Measurements from ENCODE around the gene APC. TPM values are rescaled to one million over a fixed set of nuclear protein-coding genes. Genes with fewer than 3 reads are reported as not detected.

APC gene
- total and polyA plus RNA-seq, 2 donors from 2014 or later: 2.7 to 44.9 TPM

DNA sequence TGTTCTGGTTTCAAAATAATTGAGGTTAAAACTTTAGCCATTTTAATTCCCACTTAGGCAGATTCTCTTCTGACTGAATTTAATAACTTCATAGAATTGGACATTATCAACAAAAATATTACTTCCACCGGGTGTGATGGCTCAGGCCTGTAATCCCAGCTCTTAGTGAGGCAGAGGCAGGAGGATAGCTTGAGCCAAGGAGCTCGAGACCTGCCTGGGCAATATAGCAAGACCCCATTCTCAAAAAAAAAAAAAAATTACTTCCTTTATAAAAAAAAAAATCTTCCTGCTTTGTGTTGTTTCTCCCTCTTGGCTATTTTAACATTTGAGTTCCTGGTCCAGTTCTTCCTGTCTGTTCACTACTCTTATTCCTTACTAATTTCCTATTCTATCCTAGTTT, 18.0 kb downstream of the APC start:
- no peak overlapping the region for H3K4me3 ChIP-seq (ENCODE audit: low read length in 3 of 3)
- TF ChIP-seq, protein P1, sequence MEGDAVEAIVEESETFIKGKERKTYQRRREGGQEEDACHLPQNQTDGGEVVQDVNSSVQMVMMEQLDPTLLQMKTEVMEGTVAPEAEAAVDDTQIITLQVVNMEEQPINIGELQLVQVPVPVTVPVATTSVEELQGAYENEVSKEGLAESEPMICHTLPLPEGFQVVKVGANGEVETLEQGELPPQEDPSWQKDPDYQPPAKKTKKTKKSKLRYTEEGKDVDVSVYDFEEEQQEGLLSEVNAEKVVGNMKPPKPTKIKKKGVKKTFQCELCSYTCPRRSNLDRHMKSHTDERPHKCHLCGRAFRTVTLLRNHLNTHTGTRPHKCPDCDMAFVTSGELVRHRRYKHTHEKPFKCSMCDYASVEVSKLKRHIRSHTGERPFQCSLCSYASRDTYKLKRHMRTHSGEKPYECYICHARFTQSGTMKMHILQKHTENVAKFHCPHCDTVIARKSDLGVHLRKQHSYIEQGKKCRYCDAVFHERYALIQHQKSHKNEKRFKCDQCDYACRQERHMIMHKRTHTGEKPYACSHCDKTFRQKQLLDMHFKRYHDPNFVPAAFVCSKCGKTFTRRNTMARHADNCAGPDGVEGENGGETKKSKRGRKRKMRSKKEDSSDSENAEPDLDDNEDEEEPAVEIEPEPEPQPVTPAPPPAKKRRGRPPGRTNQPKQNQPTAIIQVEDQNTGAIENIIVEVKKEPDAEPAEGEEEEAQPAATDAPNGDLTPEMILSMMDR (IDR thresholded peaks at IDR 0.05; ENCODE audit: borderline replicate concordance, extremely low read depth, insufficient read depth): no peak
- peaks cover 0 to 5% (median 0%) of the 10 kb centered on the region in 3 donors for H3K36me3 ChIP-seq (ENCODE audit: control insufficient read depth in 2 of 3, insufficient read depth in 3 of 3, low read length in 3 of 3)
- H3K9ac ChIP-seq (ENCODE audit: low read length in 3 of 3): no peak overlapping the region
- H3K27ac ChIP-seq (ENCODE audit: low read depth in 2 of 2, low read length in 2 of 2): no peak overlapping the region
- DNase-seq (no peak), FAIRE-seq (no peak)
- H3K27me3 ChIP-seq (ENCODE audit: control insufficient read depth, insufficient read depth, low read length): no peaks in the 10 kb centered on the region
- no peaks in the 10 kb centered on the region for H3K4me1 ChIP-seq (ENCODE audit: control insufficient read depth in 2 of 3, insufficient read depth in 2 of 3, low read depth in 1 of 3, low read length in 3 of 3)
- H3K9me3 ChIP-seq (ENCODE audit: control insufficient read depth in 2 of 3, insufficient read depth in 1 of 3, low read length in 3 of 3): no peaks in the 10 kb centered on the region
- intact Hi-C loops (cut with DNase I): loop anchor here (5.0 kb wide), 1 partner anchor 203 kb away; no protein-coding TSS in a partner anchor

GRCh38 chr5:112757468-112758208, 20.0 kb downstream of the APC start:
- H3K27ac ChIP-seq (ENCODE audit: low read depth in 2 of 2, low read length in 2 of 2): no peak overlapping the region
- H3K9ac ChIP-seq (ENCODE audit: low read length in 3 of 3): peak overlapping the region in 1 of 3 donors; percentile 63
- FAIRE-seq (peak; percentile 99), DNase-seq (peak in 2 of 5 donors; percentile 83 to 84)
- H3K27me3 ChIP-seq (ENCODE audit: control insufficient read depth, insufficient read depth, low read length): no peaks in the 10 kb centered on the region
- H3K4me3 ChIP-seq (ENCODE audit: low read length in 3 of 3): peak overlapping the region in 1 of 3 donors; percentile 46
- H3K9me3 ChIP-seq (ENCODE audit: control insufficient read depth in 2 of 3, insufficient read depth in 1 of 3, low read length in 3 of 3): no peaks in the 10 kb centered on the region
- TF ChIP-seq, protein P1 (IDR thresholded peaks at IDR 0.05; ENCODE audit: borderline replicate concordance, extremely low read depth, insufficient read depth): peak; percentile 71
- peaks cover 0 to 5% (median 0%) of the 10 kb centered on the region in 3 donors for H3K36me3 ChIP-seq (ENCODE audit: control insufficient read depth in 2 of 3, insufficient read depth in 3 of 3, low read length in 3 of 3)
- H3K4me1 ChIP-seq (ENCODE audit: control insufficient read depth in 2 of 3, insufficient read depth in 2 of 3, low read depth in 1 of 3, low read length in 3 of 3): no peaks in the 10 kb centered on the region
- intact Hi-C loops (cut with DNase I): loop anchor here (5.0 kb wide), 1 partner anchor 205 kb away; no protein-coding TSS in a partner anchor

DNA sequence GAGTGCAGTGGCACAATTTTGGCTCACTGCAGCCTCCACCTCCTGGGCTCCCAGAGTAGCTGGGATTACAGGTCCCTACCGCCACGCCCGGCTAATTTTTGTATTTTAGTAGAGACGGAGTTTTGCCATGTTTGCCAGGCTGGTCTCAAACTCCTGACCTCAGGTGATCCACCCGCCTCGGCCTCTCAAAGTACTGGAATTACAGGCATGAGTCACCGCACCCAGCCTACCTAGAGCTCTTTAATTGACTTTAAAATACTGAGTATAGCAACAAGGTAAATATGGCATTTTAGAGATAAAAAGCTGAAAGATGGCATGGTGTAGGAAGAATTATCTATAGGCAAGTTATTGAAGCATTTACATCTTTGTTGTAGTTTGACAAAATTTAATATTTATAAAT, 21.0 kb downstream of the APC start:
- H3K4me1 ChIP-seq (ENCODE audit: control insufficient read depth in 2 of 3, insufficient read depth in 2 of 3, low read depth in 1 of 3, low read length in 3 of 3): no peaks in the 10 kb centered on the region
- TF ChIP-seq, protein P1 (IDR thresholded peaks at IDR 0.05; ENCODE audit: borderline replicate concordance, extremely low read depth, insufficient read depth): no peak
- H3K4me3 ChIP-seq (ENCODE audit: low read length in 3 of 3): no peak overlapping the region
- intact Hi-C loops (cut with DNase I): loop anchor here (5.0 kb wide), 1 partner anchor 206 kb away; no protein-coding TSS in a partner anchor
- no peaks in the 10 kb centered on the region for H3K9me3 ChIP-seq (ENCODE audit: control insufficient read depth in 2 of 3, insufficient read depth in 1 of 3, low read length in 3 of 3)
- FAIRE-seq (no peak), DNase-seq (no peak)
- no peak overlapping the region for H3K9ac ChIP-seq (ENCODE audit: low read length in 3 of 3)
- peaks cover 0 to 5% (median 0%) of the 10 kb centered on the region in 3 donors for H3K36me3 ChIP-seq (ENCODE audit: control insufficient read depth in 2 of 3, insufficient read depth in 3 of 3, low read length in 3 of 3)
- H3K27ac ChIP-seq (ENCODE audit: low read depth in 2 of 2, low read length in 2 of 2): no peak overlapping the region
- no peaks in the 10 kb centered on the region for H3K27me3 ChIP-seq (ENCODE audit: control insufficient read depth, insufficient read depth, low read length)
